ENCODE measurements around the gene DLGAP1. TPM values are rescaled to one million over a fixed set of nuclear protein-coding genes. Genes with fewer than 3 reads are reported as not detected.

Gene DLGAP1
- total RNA-seq, 1 donor from 2014 or later = 0.05 TPM

GRCh38 chr18:4007846-4008245 lies 447.3 kb downstream of the DLGAP1 start:
- Mint-ChIP-seq H3K36me3 (ENCODE audit: unreplicated experiment) (no peaks in the 10 kb centered on the region), H3K27ac (ENCODE audit: unreplicated experiment) (no peak overlapping the region), H3K4me3 (ENCODE audit: unreplicated experiment) (no peak overlapping the region), H3K9me3 (ENCODE audit: unreplicated experiment) (no peaks in the 10 kb centered on the region), H3K27me3 (ENCODE audit: unreplicated experiment) (no peaks in the 10 kb centered on the region), H3K4me1 (ENCODE audit: unreplicated experiment) (peaks cover 10% of the 10 kb centered on the region)
- DNase-seq (ENCODE audit: extremely low spot score, unreplicated experiment) = no peak
- TF ChIP-seq, protein P1, sequence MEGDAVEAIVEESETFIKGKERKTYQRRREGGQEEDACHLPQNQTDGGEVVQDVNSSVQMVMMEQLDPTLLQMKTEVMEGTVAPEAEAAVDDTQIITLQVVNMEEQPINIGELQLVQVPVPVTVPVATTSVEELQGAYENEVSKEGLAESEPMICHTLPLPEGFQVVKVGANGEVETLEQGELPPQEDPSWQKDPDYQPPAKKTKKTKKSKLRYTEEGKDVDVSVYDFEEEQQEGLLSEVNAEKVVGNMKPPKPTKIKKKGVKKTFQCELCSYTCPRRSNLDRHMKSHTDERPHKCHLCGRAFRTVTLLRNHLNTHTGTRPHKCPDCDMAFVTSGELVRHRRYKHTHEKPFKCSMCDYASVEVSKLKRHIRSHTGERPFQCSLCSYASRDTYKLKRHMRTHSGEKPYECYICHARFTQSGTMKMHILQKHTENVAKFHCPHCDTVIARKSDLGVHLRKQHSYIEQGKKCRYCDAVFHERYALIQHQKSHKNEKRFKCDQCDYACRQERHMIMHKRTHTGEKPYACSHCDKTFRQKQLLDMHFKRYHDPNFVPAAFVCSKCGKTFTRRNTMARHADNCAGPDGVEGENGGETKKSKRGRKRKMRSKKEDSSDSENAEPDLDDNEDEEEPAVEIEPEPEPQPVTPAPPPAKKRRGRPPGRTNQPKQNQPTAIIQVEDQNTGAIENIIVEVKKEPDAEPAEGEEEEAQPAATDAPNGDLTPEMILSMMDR (IDR thresholded peaks at IDR 0.05) = no peak

DNA sequence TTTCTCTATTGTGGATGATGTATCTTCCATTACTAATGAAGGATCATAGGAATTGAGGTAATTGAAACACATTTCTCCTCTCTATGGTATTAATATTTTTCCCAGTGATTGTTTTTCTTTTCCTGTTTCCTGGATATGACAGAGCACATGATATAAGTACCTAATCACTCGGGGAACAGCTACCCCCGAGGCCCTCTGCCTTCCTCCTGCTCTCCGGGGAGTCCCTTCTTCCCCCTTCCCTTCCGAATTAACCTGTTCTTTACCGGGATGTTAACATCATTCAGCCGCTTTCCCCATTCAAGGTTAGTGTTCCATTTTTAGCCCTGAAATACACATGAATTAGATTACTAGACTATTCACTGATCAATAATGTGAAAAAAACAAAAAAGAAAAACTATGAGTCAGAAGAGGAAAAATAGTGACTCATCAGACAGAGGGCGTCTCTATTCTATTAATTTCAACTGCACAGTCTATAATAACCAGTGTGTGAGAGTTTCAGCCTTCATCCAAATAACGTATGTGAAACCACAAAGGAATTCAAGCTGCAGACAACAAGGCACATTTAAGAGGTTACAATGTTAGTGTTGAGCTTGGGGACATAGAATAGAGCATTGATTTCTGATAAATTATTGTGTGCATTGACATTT lies 450.8 kb downstream of the DLGAP1 start:
- H3K27me3 Mint-ChIP-seq (ENCODE audit: unreplicated experiment) = peaks cover 16% of the 10 kb centered on the region
- peaks cover 10% of the 10 kb centered on the region for H3K4me1 Mint-ChIP-seq (ENCODE audit: unreplicated experiment)
- H3K9me3 Mint-ChIP-seq (ENCODE audit: unreplicated experiment) = no peaks in the 10 kb centered on the region
- TF ChIP-seq, protein P1 (IDR thresholded peaks at IDR 0.05) = no peak
- no peaks in the 10 kb centered on the region for H3K36me3 Mint-ChIP-seq (ENCODE audit: unreplicated experiment)
- no peak overlapping the region for H3K27ac Mint-ChIP-seq (ENCODE audit: unreplicated experiment)
- peak overlapping the region; percentile 54 for H3K4me3 Mint-ChIP-seq (ENCODE audit: unreplicated experiment)
- DNase-seq (ENCODE audit: extremely low spot score, unreplicated experiment) = no peak

DNA sequence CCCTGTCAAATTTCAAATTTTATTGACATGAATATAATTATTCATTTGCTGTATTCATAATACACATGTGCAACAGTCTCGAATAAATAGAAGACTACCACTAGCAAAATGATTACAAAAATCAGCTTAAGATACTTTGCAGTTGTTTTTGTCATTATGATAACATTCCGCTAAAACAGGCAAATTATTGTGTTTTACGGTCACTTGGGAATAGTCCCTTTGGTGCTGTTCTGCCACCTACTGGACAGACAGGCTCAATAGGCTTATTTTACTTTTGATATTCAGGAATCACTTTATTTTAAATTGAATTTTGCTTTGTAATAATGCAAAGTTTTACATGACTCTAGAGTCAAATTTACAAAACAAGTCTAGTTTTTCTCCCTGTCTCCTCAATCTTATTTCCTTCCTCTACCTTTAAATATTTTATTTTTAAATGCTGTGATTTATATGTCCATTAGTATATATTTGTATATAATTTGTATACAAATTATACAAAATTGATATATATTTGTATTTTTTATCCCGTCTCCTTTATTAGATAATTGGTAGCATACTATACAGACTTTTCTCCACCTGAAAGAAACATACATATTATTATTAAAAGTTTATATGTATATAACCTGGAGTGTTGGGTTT lies 456.3 kb downstream of the DLGAP1 start:
- no peak overlapping the region for H3K27ac Mint-ChIP-seq (ENCODE audit: unreplicated experiment)
- no peaks in the 10 kb centered on the region for H3K4me1 Mint-ChIP-seq (ENCODE audit: unreplicated experiment)
- no peak for DNase-seq (ENCODE audit: extremely low spot score, unreplicated experiment)
- H3K9me3 Mint-ChIP-seq (ENCODE audit: unreplicated experiment) = no peaks in the 10 kb centered on the region
- H3K4me3 Mint-ChIP-seq (ENCODE audit: unreplicated experiment) = no peak overlapping the region
- peaks cover 16% of the 10 kb centered on the region for H3K27me3 Mint-ChIP-seq (ENCODE audit: unreplicated experiment)
- H3K36me3 Mint-ChIP-seq (ENCODE audit: unreplicated experiment) = no peaks in the 10 kb centered on the region
- TF ChIP-seq, protein P1 (IDR thresholded peaks at IDR 0.05) = peak; percentile 84

DNA sequence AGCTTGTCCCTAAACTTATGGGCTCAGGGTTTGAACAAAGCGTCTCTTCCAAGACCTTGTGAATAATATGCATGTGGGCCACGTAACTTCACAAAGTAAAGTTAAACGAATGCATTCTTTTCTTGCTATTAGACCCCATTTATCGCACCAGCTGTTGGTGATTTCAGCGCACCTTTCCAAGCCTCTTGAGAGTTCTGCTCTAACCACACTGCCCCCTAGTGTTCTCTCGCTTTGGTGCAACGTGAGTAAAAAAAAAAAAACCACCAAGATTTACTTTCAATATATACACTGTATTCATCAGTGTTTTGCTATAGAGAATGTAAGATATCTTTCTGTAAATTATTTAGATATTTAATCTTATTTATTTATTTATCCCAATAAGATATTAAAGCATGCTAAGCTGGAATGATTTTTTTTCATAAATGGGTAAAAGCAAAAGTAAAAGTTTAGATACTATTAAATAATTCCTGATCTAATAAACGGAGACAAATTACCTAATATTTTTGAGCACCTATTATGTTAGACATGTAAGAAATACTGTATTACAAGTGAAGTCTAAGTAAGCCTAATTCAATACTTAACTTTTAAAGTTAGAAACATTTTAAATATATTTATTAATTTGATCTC lies 459.5 kb downstream of the DLGAP1 start:
- no peak for DNase-seq (ENCODE audit: extremely low spot score, unreplicated experiment)
- Mint-ChIP-seq H3K36me3 (ENCODE audit: unreplicated experiment) (no peaks in the 10 kb centered on the region), H3K27me3 (ENCODE audit: unreplicated experiment) (peaks cover 6% of the 10 kb centered on the region), H3K4me3 (ENCODE audit: unreplicated experiment) (no peak overlapping the region), H3K9me3 (ENCODE audit: unreplicated experiment) (no peaks in the 10 kb centered on the region), H3K4me1 (ENCODE audit: unreplicated experiment) (no peaks in the 10 kb centered on the region), H3K27ac (ENCODE audit: unreplicated experiment) (no peak overlapping the region)
- TF ChIP-seq, protein P1 (IDR thresholded peaks at IDR 0.05) = peak; percentile 90
